GM23338 (cell line): ENCODE data around the gene EHD4. TPM values are rescaled to one million over a fixed set of nuclear protein-coding genes. Genes with fewer than 3 reads are reported as not detected.

Experiments used
- ATAC-seq: fragments of 200-7000 bp; cut with Tn5 transposase; 3 replicates; pipeline ENCODE4 v1.9.1; 2020
- DNase-seq: peaks from one replicate; pipeline ENCODE4 v3.0.0-alpha.2; 2015; ENCODE audit warnings: low spot score
- H2AFZ ChIP-seq: fragments of 200-600 bp; sonication (generic); 2 replicates; pipeline ENCODE4 v1.8.0; 2016; ENCODE audit warnings: antibody characterized with exemption, mild to moderate bottlenecking, moderate library complexity
- H3F3A ChIP-seq: fragments of 200-600 bp; sonication (generic); replicated peaks from 2 replicates; pipeline ENCODE4 v1.8.0; 2017; ENCODE audit warnings: antibody characterized with exemption, mixed run types, low read depth
- H3K27ac ChIP-seq: fragments of 200-600 bp; sonication (generic); 2 replicates; pipeline ENCODE4 v1.6.1; 2016; ENCODE audit warnings: low read depth
- H3K27me3 ChIP-seq: fragments of 200-600 bp; sonication (generic); 2 replicates; pipeline ENCODE4 v1.8.0; 2016; ENCODE audit warnings: mild to moderate bottlenecking, mixed run types, moderate library complexity; ENCODE audit not compliant: insufficient read depth
- H3K36me3 ChIP-seq: fragments of 200-600 bp; sonication (generic); 2 replicates; pipeline ENCODE4 v1.8.0; 2016; ENCODE audit warnings: mild to moderate bottlenecking; ENCODE audit not compliant: insufficient read depth
- H3K4me1 ChIP-seq: fragments of 200-600 bp; sonication (generic); 2 replicates; pipeline ENCODE4 v1.8.0; 2016; ENCODE audit warnings: mild to moderate bottlenecking, moderate library complexity; ENCODE audit not compliant: insufficient read depth
- H3K4me2 ChIP-seq: fragments of 200-600 bp; sonication (generic); 2 replicates; pipeline ENCODE4 v1.7.1; 2017; ENCODE audit warnings: mixed run types
- H3K4me3 ChIP-seq: fragments of 200-600 bp; sonication (generic); 2 replicates; pipeline ENCODE4 v1.6.1; 2016; ENCODE audit warnings: mixed run types
- H3K79me2 ChIP-seq: fragments of 200-600 bp; sonication (generic); replicated peaks from 2 replicates; pipeline ENCODE4 v1.8.0; 2017; ENCODE audit warnings: mild to moderate bottlenecking; ENCODE audit not compliant: insufficient read depth
- H3K9me2 ChIP-seq: fragments of 200-600 bp; sonication (generic); 2 replicates; pipeline ENCODE4 v1.8.0; 2017; ENCODE audit not compliant: insufficient read depth
- H4K20me1 ChIP-seq: fragments of 200-600 bp; sonication (generic); replicated peaks from 2 replicates; pipeline ENCODE4 v1.8.0; 2017; ENCODE audit warnings: mild to moderate bottlenecking; ENCODE audit not compliant: insufficient read depth
- H3K27ac Mint-ChIP-seq: 2 replicates; pipeline ENCODE4 v1.8.0; 2020; ENCODE audit warnings: inconsistent platforms, mild to moderate bottlenecking, moderate library complexity, mixed read lengths
- H3K27me3 Mint-ChIP-seq: 3 replicates; pipeline ENCODE4 v1.8.0; 2022; ENCODE audit warnings: low read depth, mild to moderate bottlenecking, moderate library complexity, mixed read lengths, inconsistent platforms; ENCODE audit not compliant: insufficient read depth, poor library complexity
- H3K36me3 Mint-ChIP-seq: 3 replicates; pipeline ENCODE4 v1.8.0; 2021; ENCODE audit warnings: low read depth, mild to moderate bottlenecking, inconsistent platforms, moderate library complexity, mixed read lengths
- H3K4me1 Mint-ChIP-seq: 3 replicates; pipeline ENCODE4 v1.8.0; 2020; ENCODE audit warnings: mild to moderate bottlenecking, inconsistent platforms, mixed read lengths
- H3K4me3 Mint-ChIP-seq: 3 replicates; pipeline ENCODE4 v1.8.0; 2021; ENCODE audit warnings: moderate library complexity, mild to moderate bottlenecking, inconsistent platforms, mixed read lengths
- H3K9me3 Mint-ChIP-seq: 3 replicates; pipeline ENCODE4 v1.8.0; 2020; ENCODE audit warnings: moderate library complexity, mild to moderate bottlenecking, inconsistent platforms, mixed read lengths
- CREB1 ChIP-seq: fragments of 250-450 bp; sonication (Bioruptor Pico); IDR thresholded peaks from 2 replicates; pipeline ENCODE4 v1.5.0; 2020; ENCODE audit warnings: low read depth, mild to moderate bottlenecking, moderate library complexity
- CTCF ChIP-seq, 2 experiments: fragments of 200-600 bp in 1 of 2; sonication (generic) in 1 of 2; conservative IDR thresholded peaks; 2 replicates each; pipeline versions ENCODE4 v1.5.1 to v1.6.1; 2016 to 2017; ENCODE audit warnings: antibody characterized with exemption in 2 of 2, low read depth in 2 of 2, mild to moderate bottlenecking in 2 of 2, moderate library complexity in 1 of 2
- ETS1 ChIP-seq: IDR thresholded peaks from 2 replicates; pipeline ENCODE4 v1.6.1; 2016; ENCODE audit warnings: antibody characterized with exemption
- EZH2 ChIP-seq: fragments of 200-600 bp; sonication (generic); IDR thresholded peaks from one replicate; pipeline ENCODE4 v1.8.0; 2017; ENCODE audit warnings: antibody characterized with exemption, mild to moderate bottlenecking, low read depth; ENCODE audit not compliant: unreplicated experiment
- EZH2phosphoT487 ChIP-seq: fragments of 200-600 bp; sonication (generic); IDR thresholded peaks from one replicate; pipeline ENCODE4 v1.8.1; 2018; ENCODE audit warnings: antibody characterized with exemption; ENCODE audit not compliant: unreplicated experiment
- JUNB ChIP-seq: IDR thresholded peaks from one replicate; pipeline ENCODE4 v1.6.1; 2016; ENCODE audit warnings: antibody characterized with exemption; ENCODE audit not compliant: unreplicated experiment
- NANOG ChIP-seq: IDR thresholded peaks from 2 replicates; pipeline ENCODE4 v1.6.1; 2016; ENCODE audit warnings: antibody characterized with exemption, borderline replicate concordance
- POLR2AphosphoS5 ChIP-seq: IDR thresholded peaks from 2 replicates; pipeline ENCODE4 v1.6.1; 2016; ENCODE audit warnings: antibody characterized with exemption, low read depth
- REST ChIP-seq: IDR thresholded peaks from one replicate; pipeline ENCODE4 v1.6.1; 2018; ENCODE audit warnings: antibody characterized with exemption; ENCODE audit not compliant: unreplicated experiment
- STAT1 ChIP-seq: IDR thresholded peaks from one replicate; pipeline ENCODE4 v1.6.1; 2016; ENCODE audit warnings: antibody characterized with exemption; ENCODE audit not compliant: unreplicated experiment
- ZNF114 ChIP-seq: fragments of 250-450 bp; sonication (Bioruptor Pico); IDR thresholded peaks from 2 replicates; pipeline ENCODE4 v1.5.0; 2020; ENCODE audit warnings: mild to moderate bottlenecking, moderate library complexity
- ZNF331 ChIP-seq: fragments of 250-450 bp; sonication (Bioruptor Pico); IDR thresholded peaks from 2 replicates; pipeline ENCODE4 v1.5.0; 2020; ENCODE audit warnings: low read depth, mild to moderate bottlenecking, moderate library complexity
- ZNF462 ChIP-seq: fragments of 250-450 bp; sonication (Bioruptor Pico); IDR thresholded peaks from 2 replicates; pipeline ENCODE4 v1.5.0; 2020; ENCODE audit warnings: mild to moderate bottlenecking, moderate library complexity
- polyA plus RNA-seq: library from polyadenylated mRNA; unstranded; fragments of >200 nt; fragmentation: Nextera tagmentation; extraction: Ambion mirVana; gene quantifications from 2 replicates; pipeline ENCODE4 v1.2.1, GENCODE V29; 2016
- total RNA-seq: library from RNA; depleted of rRNA; stranded (reverse); fragments of >200 nt; shearing (Covaris generic); gene quantifications from 2 replicates; pipeline ENCODE4 v1.2.3, GENCODE V29; 2014

Gene EHD4
- total and polyA plus RNA-seq, 2 experiments from 2014 or later = 13.0 to 31.0 TPM

DNA sequence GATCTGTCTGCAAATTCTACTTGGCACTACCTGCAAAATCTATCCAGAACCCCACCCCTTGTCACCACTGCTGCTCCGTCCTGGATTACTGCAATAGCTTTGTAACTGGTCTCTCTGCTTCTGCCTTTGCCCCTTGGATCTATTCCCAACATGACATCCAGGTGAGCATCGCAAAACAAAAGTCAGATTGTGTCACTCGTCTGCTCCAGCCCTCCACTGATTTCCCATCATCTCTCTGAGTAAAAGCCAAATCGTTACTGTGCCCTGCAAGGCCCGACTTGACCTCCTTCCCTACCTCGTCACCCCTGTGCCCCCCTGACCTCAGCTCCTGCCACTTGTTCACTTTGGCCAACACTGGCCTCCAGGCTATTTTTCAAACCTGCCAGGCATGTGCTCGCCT lies 87.9 kb downstream of the EHD4 start:
- Histone ChIP-seq H3K27me3 (peaks cover 31% of the 10 kb centered on the region), H3K4me2 (no peak overlapping the region), H3K27ac (no peak overlapping the region), H3K4me1 (no peaks in the 10 kb centered on the region), H3K36me3 (no peaks in the 10 kb centered on the region), H3K79me2 (no peaks in the 10 kb centered on the region), H2AFZ (no peak overlapping the region), H3K4me3 (no peak overlapping the region), H3F3A (0 out of 2 replicates have a peak, but pooled peaks cover 4% of the 10 kb centered on the region), H3K9me2 (no peaks in the 10 kb centered on the region), H4K20me1 (no peaks in the 10 kb centered on the region)
- peaks cover 35% of the 10 kb centered on the region for H3K27me3 Mint-ChIP-seq
- H3K4me1 Mint-ChIP-seq = peaks cover 10% of the 10 kb centered on the region
- H3K27ac Mint-ChIP-seq = no peak overlapping the region
- no peaks in the 10 kb centered on the region; the same call in 2 of the 3 replicates for H3K36me3 Mint-ChIP-seq
- H3K4me3 Mint-ChIP-seq = no peak overlapping the region
- ATAC-seq (no peak), DNase-seq (no peak)
- no peak for TF ChIP-seq ZNF462 (CRISPR knock-in tag)
- no peak for TF ChIP-seq CREB1 (CRISPR knock-in tag)
- TF ChIP-seq ZNF331 = no peak
- no peak for TF ChIP-seq POLR2AphosphoS5
- no peak for TF ChIP-seq JUNB
- no peak for TF ChIP-seq CTCF (conservative IDR thresholded peaks at IDR 0.05; ENCODE audit: low read depth in 2 of 2)
- TF ChIP-seq REST = no peak
- TF ChIP-seq ZNF114 (CRISPR knock-in tag) = no peak
- no peak for TF ChIP-seq EZH2phosphoT487
- no peak for TF ChIP-seq ETS1
- TF ChIP-seq EZH2 = no peak
- no peak for TF ChIP-seq NANOG
- TF ChIP-seq STAT1 = no peak
- no peaks in the 10 kb centered on the region; the same call in 2 of the 3 replicates for H3K9me3 Mint-ChIP-seq
